ELF-1 (cell line): ENCODE measurements around the gene EXOG.

Source experiments
- DNase-seq: peaks from one replicate; pipeline ENCODE4 v3.0.0-alpha.2; 2016; ENCODE audit warnings: low read depth, low spot score

EXOG gene

DNA sequence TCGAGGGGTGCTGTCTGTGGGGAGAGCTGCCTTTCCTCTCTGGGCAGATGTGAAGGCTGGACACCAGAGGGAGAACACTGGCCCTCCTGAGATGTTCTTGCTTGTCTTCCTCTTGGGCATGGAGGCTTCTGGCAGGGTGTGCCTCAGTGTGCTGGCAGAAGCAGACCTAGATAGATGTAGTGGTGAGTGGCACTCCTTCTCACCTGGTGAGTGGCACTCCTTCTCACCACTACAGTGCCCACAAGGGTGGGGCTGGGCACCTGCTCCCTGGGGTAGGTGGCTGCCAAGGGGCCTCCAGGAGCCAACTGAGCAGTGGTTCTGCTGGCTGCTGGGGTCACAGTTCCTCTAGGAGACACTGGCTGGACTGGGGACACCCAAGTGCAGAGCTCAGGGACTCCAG lies 23.8 kb upstream of the EXOG start:
- no peak for DNase-seq

DNA sequence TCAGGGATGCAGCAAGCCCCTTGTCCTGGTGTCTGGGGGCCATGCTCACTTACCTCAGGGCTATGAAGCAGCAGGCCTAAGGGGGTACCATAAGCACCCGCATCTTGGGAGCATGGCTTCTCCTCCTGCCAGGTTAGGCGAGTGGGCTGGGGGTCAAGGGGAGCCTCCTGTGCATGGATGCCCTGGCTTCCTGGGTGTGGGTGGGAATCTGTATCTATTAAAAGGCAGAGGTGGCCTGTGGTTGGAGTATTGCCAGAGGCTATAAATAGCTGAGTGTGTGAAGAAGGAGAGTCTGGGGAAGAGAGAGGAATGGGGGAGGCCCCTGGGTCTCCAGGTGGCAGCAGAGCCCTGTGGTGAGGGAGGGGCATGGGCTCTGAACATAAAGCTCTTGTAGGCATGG lies 22.9 kb upstream of the EXOG start:
- peak; percentile 37 for DNase-seq

DNA sequence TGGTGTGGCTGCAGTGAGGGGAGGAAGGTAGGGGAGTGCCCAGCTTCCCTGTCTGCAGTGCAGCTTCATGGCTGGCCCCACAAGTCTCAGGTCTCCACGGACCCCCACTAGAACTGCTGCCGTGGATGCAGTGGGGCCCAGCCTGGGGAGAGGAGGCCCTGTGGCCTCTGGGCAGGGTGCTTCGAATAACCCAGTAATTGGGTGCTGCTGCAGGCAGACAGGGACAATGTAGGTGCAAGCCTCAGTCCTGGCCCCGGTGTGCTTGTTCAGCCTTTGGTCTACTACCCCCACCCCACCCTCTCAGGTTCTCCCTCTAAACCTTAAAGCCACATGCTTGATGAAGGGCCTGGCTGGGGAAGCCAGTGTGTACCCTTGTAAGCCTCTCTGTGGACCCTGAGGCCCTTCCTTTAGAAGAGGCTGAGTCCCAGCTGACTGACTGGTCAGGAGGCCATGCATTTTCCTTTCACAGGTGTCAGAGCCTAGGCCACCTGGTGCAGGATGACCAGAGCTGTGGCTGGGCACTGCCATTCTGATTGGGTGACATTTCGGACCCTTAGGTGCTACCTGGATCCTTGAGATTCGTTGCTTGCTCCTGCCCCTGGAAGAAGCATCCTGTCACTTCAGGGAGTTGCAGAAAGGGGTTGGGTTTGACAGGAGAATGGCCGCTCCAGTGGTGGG lies 21.1 kb upstream of the EXOG start:
- no peak for DNase-seq

DNA sequence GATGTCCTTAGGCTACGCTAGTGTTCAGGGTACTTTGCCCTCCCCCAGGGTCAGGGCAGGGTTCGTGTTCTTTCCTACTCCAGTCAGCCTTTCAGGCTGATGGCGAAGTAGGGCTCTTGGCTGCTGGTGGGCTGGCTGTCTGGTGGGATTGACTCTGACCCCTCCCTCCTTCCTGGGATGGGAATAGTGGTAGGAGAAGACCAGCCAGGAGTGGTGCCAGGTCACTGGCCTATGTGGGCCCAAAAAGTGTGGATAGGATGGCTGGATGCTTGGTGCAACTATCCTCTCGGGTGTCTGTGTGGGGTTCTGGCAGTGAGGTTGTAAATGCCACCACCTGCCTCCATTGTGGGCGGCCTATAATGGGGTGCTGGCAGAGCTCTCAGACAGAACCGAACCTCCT lies 20.4 kb upstream of the EXOG start:
- no peak for DNase-seq

DNA sequence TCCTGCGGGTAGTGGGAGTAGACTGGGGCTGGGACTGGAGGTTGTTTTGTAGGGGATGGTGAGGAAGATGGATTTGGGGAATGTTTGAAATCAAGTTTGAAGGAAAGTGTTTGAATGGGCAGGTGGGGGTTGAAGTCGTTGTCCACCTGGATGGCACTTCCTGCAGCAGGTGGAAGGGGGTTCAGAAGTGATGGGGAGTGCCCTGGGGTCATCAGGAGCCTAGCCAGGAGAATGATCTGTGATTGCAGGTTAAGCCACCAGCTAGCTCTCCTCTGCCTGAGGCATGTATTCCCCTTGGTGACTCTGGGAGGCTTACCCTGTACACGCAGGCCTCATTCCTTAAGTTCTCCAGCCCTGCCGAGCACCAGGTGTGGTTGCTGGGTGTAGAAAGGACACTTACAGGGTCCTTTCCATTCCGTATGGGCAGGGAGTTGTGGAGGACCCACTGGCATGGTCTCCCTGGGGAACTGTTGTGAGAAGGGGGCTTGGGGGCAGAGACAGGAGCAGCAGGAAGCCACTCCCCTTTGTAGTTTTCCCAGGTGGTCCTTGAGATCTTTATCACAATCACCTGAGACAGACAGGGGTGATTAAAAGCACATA lies 19.9 kb upstream of the EXOG start:
- DNase-seq: no peak

DNA sequence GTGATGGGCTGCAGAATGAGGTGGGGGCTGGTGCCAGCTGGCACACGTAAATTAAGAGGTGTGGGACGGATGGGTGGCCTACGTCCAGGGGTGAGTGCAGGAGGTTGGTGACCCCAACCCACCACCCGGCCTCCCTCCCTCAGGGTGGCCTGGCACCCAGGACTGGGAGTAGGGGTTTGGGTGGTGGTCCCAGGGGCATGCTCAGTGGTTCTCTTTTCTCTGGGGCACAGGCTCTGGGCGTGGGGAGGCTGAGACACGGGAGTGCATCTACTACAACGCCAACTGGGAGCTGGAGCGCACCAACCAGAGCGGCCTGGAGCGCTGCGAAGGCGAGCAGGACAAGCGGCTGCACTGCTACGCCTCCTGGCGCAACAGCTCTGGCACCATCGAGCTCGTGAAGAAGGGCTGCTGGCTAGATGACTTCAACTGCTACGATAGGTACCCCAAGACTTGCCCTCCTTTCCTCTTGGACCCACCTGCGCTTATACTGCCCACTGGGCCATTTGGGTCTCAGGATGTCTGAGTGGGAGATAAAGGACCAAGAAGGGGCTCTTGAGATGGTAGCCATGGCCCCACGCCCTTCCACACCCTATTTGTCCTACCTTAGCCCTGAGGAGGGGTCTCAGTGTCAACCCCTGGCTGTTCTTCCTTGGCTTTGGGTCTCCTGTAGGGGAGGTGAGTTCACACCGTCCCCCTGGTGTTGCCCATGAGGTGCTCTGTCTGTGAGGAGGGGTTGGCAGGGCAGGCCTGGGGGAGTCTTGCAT lies 18.9 kb upstream of the EXOG start:
- DNase-seq: no peak

DNA sequence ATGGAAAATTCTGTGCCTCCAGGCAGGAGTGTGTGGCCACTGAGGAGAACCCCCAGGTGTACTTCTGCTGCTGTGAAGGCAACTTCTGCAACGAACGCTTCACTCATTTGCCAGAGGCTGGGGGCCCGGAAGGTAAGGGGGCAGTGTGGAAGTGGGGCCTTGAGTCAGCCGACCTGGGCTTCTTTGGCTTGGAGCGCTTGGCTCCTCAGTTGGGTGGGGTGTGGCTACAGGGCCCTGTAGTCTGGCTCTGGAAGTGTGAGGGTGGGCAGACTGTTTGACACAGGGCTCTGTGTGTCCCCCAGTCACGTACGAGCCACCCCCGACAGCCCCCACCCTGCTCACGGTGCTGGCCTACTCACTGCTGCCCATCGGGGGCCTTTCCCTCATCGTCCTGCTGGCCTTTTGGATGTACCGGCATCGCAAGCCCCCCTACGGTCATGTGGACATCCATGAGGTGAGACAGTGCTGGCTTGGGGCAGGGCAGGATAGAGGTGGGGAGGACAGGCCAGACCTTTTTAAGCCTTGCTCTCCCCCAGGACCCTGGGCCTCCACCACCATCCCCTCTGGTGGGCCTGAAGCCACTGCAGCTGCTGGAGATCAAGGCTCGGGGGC lies 18.2 kb upstream of the EXOG start:
- no peak for DNase-seq

DNA sequence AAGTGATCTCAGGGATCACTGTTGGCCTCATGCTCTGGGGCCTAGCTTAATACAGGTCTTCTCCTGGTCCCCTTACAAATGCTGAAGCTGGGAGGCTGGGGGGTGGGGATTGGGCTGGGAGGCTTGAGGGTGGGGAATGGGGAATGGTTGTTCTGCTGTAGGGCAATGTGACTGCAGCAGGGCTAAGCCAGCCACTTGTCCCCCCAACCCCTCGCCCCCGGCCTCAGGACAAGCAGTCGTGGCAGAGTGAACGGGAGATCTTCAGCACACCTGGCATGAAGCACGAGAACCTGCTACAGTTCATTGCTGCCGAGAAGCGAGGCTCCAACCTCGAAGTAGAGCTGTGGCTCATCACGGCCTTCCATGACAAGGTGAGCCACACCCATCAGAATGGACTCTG lies 17.2 kb upstream of the EXOG start:
- no peak for DNase-seq

DNA sequence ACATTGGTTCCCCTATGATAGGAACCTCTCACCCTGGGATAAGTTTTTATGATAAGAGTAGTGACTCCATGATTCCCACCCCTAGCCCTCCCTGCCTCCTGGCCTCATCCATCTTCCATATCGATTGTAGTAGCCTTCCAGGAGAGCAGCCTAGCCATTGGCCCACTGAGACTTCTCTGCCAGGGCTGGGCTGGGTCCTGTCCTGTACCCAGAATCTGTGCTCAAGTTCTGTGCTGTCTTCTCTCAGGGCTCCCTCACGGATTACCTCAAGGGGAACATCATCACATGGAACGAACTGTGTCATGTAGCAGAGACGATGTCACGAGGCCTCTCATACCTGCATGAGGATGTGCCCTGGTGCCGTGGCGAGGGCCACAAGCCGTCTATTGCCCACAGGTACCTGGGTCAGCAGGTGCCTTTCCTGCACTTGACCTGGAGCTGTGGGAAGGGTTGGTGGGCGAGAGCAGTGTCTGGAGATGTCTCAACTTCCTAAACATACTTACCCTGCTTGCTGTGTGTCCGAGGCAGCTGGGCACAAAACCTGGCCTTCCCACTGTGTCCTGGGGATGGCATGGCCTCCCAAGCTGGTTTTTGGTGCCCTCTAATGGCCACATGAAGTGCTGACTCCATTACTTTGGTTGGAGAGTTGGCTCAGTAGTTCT lies 16.6 kb upstream of the EXOG start:
- DNase-seq: peak; percentile 49

DNA sequence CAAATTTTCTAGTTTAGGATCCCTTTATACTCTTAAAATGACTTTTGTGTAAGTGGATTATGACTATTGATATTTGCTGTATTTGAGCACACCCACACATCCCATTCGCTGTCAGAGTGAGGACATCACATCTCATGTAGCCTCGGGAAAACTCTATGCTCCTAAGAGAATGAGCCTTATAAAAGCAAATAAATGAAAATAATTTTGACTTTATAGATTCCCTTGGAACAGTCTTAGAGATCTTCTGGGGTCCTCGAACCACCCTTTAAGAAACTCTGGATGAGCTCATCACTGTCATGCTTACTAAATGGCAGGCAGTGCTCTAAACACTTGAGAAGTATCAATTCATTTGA lies 16.1 kb upstream of the EXOG start:
- DNase-seq: no peak

DNA sequence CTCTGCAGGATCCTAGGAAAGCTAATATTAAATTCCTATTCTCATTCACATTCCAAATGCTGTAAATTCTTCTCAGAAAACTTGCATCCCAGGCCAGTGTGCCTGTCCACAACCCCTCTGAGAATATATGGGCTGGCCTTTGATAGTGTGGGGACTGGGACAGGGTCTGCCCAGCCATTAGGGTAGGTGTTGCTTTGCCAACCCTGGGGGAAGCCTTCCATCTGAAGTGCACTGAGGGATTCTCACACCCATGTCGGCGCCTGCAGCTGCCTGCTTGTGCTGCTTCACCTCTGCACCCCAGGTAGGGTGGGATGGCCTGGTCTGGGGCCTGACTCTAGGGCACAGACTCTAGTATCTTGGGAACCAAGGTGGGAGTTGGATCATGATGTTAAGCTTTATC lies 15.2 kb upstream of the EXOG start:
- no peak for DNase-seq

DNA sequence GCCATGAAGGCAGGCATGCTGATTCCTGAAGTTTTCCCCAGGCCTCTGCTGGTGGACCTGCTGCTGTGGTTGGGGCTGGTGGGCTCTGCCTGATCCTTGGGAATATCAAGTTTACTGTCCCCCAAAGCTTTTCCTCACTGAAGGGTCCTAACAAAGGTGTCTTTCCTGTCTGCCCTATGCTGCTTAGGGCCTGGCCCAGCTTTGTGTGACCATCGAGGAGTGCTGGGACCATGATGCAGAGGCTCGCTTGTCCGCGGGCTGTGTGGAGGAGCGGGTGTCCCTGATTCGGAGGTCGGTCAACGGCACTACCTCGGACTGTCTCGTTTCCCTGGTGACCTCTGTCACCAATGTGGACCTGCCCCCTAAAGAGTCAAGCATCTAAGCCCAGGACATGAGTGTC lies 13.2 kb upstream of the EXOG start:
- DNase-seq: no peak

DNA sequence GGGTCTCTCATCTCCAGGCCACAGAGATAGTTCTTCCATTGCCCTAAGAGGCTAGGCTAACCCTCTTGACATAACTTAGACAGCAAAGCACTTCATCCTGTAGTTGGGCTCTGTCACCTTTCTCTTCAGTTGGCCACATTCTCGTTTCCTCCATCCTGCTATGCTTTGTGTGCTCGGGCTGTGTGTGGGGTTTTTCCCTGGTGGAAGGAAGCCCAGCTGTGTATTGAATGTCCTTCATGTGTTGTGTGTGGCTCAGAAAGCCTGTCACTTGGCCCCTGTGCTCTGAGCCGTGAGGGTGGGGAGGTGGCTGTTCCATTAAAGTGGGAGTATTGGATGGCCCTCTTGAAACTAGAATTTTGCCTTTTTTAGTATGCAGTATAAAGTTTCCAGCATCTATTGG lies 8.8 kb upstream of the EXOG start:
- DNase-seq: no peak

DNA sequence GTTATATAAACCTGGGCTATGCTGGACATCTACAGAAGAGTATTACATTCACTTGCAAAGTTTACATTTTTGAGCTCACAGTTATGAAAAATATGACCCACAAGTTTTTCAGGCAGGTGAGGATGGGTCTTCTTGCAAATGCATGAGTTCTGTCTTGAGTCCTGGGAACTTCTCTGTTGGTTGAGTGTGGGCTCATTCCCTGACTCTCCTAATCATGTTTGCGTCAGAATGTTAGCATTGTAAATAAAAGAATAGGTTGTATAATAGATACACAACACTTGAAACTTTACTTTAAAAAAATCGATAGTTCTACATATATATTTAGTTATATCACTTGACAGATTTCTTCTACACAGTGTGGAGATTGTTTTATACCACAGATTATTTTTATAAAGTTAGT lies 7.2 kb upstream of the EXOG start:
- no peak for DNase-seq

DNA sequence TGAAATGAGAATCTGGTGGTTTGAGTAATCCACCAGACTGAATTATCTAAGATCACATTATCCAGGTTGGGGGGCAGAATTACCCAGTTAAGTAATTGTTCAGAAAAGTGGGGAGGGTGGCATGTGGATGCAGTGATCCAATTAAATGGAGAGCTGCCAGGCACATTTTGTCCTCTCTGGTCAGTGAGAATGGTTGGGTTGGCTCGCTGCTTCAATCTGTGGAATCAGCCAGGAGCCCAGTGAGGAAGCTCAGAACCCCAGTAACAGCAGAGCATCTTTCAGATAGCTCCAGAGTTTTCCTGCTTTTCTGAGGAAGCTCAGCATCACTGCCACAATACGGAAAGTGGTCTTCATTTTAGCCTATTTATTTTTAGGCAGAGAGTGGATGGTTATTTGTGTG lies 6.4 kb upstream of the EXOG start:
- no peak for DNase-seq

DNA sequence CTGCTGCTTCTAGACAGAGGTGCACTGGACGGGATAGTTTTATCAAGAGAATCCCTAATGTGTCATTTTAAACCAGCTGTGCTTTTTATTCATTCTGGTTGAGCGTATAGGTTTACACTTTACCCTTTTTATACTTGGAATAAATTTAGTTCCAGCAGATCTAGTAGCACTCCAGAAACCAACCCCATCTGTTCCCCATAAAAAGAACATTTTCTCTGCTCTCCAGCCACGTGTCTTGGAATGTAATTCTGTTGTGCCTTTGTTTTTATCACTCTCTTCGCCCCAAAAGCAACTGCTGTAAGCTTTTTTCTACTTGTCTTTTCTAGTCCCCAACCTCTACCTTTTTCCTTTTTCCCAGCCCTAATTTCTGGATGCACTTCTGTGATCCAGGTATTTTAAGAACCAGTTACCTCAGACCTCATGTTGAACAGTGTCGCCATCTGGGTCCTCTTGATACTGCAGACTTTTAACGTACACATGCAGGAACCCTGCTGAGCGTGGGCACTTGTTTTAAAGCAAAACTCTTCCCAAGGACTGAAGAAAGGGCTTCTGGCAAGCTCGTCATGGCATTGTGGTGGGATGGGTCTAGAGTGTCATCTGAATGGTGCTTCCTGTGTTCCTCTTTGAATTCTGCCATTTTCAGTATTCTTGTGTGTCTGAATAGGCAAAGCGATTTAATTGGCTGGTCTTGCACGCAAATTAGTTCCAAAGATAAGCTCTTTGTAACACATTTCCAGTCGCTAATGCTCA lies 5.7 kb upstream of the EXOG start:
- no peak for DNase-seq

DNA sequence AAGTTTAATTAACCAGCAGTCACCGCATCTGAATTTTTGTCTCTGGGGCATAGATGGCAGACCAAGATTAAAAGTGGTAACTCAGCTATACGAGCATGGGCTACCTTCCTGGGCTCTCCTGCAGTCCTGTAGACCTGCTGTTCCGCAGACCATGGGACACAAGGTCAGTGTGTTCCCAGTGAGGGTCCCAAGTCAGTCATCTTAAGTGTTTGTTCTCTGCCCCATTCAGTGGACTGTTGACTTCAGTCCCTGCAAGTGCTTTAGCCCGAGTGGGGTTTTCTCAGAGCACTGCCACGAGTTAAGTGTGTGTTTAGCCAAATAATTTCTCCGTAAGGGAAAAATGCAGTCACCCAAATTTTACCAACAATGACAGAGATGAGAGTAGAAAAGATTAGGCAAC lies 4.9 kb upstream of the EXOG start:
- DNase-seq: no peak

DNA sequence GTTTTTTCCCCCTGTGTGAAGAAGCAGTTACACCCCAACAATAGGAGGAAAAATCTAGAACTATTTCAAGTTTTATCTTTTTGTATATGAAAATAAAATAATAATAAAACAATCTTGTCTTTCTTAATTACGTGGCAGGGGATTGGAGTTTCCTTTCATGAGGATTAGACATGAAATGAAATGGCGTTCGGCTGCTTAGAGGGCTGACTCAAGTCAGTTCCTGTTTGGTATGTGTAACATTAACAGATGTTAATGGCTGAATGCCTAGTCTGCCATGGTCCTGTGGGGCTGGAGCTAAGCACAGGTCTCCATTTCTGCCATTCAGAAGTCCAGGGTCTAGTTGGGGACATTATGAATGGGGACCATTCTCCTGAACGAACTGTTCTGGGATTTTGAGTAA lies 3.1 kb upstream of the EXOG start:
- DNase-seq: no peak

DNA sequence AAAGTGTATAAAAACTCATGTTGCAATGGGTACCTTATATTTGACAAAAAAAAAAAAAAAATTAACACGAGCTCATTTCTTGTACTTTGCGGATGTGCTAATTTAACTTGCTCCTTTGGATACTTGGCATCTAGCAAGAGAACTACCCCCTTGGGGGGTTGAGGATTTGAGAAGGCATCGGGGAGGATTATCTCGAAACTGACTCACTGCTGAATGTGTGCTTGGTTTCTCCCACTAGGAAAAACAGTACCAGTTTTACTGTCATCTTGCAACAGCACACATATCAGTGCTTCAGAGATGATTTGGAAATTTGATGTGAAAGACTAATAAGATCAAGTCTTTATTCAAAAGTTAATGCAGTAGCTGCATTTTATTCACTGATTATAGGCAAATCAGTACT lies 891 bp downstream of the EXOG start:
- no peak for DNase-seq

DNA sequence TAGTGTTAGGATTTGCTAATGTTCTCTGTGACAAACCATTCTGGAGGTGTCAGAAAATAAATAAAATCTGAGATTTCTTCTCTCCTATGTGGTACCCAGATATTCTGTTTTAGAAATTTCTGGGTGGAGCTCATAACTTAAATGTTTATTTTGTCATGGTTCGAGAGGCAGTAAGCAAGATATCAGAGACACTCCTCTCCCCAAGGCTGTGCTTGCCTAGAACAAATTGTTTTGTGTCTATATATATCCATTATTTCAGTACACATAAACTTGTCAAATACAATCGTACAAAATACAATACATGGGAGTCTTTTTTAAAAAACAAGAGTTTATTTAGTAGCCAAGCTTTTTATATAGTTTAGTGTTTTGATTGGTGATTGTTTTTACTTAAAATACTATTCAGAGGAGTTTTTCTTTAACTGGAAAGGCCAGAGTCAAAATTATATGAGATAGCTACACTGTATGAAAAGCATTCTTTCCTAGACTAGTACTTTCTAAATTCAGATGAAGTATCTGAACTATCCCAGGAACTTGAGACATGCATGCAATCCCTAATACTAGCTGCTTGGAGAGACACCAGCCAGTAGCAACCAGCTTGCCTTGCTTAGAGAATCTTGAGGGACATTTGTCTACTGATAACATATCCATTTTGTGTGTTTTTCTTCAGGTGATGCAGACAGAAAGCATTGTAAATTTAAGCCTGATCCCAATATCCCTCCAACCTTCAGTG lies 4.7 kb downstream of the EXOG start:
- no peak for DNase-seq

DNA sequence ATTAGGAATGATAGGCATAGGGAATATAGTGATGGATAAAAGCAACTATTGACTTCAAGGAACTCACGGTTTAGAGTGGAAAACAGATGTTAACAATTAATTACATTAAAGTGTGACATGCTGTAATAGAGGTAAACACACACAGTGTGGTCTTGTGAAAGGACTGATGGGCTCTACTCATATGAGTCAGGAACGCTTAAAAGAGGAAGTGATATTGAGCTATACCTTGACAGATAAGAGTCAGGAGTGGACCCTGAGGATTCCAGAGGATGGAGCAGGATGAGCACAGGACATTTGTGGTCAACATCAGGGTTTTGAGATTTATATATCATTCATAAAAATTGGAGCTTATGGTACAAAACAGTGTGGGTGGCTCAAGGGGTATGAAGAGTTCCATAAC lies 11.0 kb downstream of the EXOG start:
- no peak for DNase-seq
